GM12878 (cell line): ENCODE data around the gene ENG. TPM values are rescaled to one million over a fixed set of nuclear protein-coding genes. Genes with fewer than 3 reads are reported as not detected.

ENCODE experiments used
- ATAC-seq: fragments of 200-7000 bp; cut with Tn5 transposase; 3 replicates; pipeline ENCODE4 v1.9.1; 2020; ENCODE audit warnings: mild to moderate bottlenecking, moderate library complexity
- BruUV-seq: library from RNA; stranded (reverse); fragments of 400-500 nt; replicated peaks from 2 replicates; lab custom pipeline; 2021; lab: Mats Ljungman, UMichigan
- CTCF ChIA-PET: fragments of 300-600 bp; sonication (Branson Sonifier 250); formaldehyde crosslinking; extraction: SDS; loops from one replicate; lab custom pipeline; 2021; ENCODE audit warnings: inconsistent platforms; lab: Yijun Ruan, JAX
- POLR2A ChIA-PET: fragments of 350-600 bp; formaldehyde crosslinking; extraction: SDS; loops from one replicate; lab custom pipeline; 2021; ENCODE audit warnings: inconsistent platforms; lab: Charles Lee
- RAD21 ChIA-PET: fragments of 300-600 bp; sonication (Branson Sonifier 250); formaldehyde crosslinking; loops from one replicate; lab custom pipeline; 2023; ENCODE audit warnings: antibody characterized with exemption; ENCODE audit not compliant: unreplicated experiment; lab: Charles Lee
- SMC1A ChIA-PET: fragments of 300-600 bp; sonication (Branson Sonifier 250); formaldehyde crosslinking; loops from one replicate; lab custom pipeline; 2023; ENCODE audit not compliant: unreplicated experiment, uncharacterized antibody; lab: Charles Lee
- DNase-seq: peaks from one replicate; pipeline ENCODE4 v3.0.0-alpha.2; 2011; ENCODE audit warnings: low read depth, low spot score
- FAIRE-seq: peaks from 3 replicates; lab custom pipeline; 2011; peaks lifted over from hg19 to GRCh38; lab: Jason Lieb, UNC
- H2AFZ ChIP-seq: 2 replicates; pipeline ENCODE4 v1.6.0; 2011; ENCODE audit warnings: low read depth, low read length, control low read depth; ENCODE audit not compliant: control insufficient read depth
- H3K27ac ChIP-seq: 2 replicates; pipeline ENCODE4 v1.5.1; 2011; ENCODE audit warnings: control low read depth; ENCODE audit not compliant: control insufficient read depth, insufficient read depth
- H3K27me3 ChIP-seq, 2 experiments: replicated peaks in 1 of 2; 2 replicates each; pipeline versions ENCODE4 v1.6.0 to v1.6.1; 2011; ENCODE audit warnings: low read length in 1 of 2; ENCODE audit not compliant: control insufficient read depth in 2 of 2, insufficient read depth in 2 of 2
- H3K36me3 ChIP-seq, 2 experiments: 2 replicates each; pipeline ENCODE4 v1.5.1; 2011; ENCODE audit warnings: low read length in 1 of 2; ENCODE audit not compliant: control insufficient read depth in 2 of 2, insufficient read depth in 2 of 2
- H3K4me1 ChIP-seq: 2 replicates; pipeline ENCODE4 v1.6.1; 2011; ENCODE audit warnings: mild to moderate bottlenecking, low read length, moderate library complexity, mixed read lengths; ENCODE audit not compliant: control insufficient read depth, insufficient read depth
- H3K4me2 ChIP-seq: 2 replicates; pipeline ENCODE4 v1.6.0; 2011; ENCODE audit warnings: control low read depth; ENCODE audit not compliant: control insufficient read depth, insufficient read depth
- H3K4me3 ChIP-seq: fragments of 200-600 bp; sonication (generic); 2 replicates; pipeline ENCODE4 v1.5.1; 2016
- H3K79me2 ChIP-seq: 2 replicates; pipeline ENCODE4 v1.6.0; 2011; ENCODE audit warnings: low read length; ENCODE audit not compliant: control insufficient read depth, insufficient read depth
- H3K9ac ChIP-seq: 2 replicates; pipeline ENCODE4 v1.8.0; 2011; ENCODE audit warnings: low read length, control low read depth, mixed read lengths; ENCODE audit not compliant: control insufficient read depth, insufficient read depth
- H3K9me3 ChIP-seq: replicated peaks from 3 replicates; pipeline ENCODE4 v1.5.1; 2011; ENCODE audit warnings: mild to moderate bottlenecking, low read length; ENCODE audit not compliant: control insufficient read depth, insufficient read depth
- H4K20me1 ChIP-seq: 2 replicates; pipeline ENCODE4 v1.6.0; 2011; ENCODE audit not compliant: control insufficient read depth, insufficient read depth
- BMI1 ChIP-seq: fragments of 450-650 bp; IDR thresholded peaks from 2 replicates; pipeline ENCODE4 v1.6.1; 2016; ENCODE audit warnings: mild to moderate bottlenecking, moderate library complexity, borderline replicate concordance
- CREB1 ChIP-seq: IDR thresholded peaks from 2 replicates; pipeline ENCODE4 v1.6.1; 2012; ENCODE audit warnings: low read depth, mild to moderate bottlenecking, inconsistent platforms
- EED ChIP-seq: sonication (generic); IDR thresholded peaks from 2 replicates; pipeline ENCODE4 v1.6.1; 2016; ENCODE audit warnings: antibody characterized with exemption, low read depth
- ELK1 ChIP-seq: IDR thresholded peaks from 2 replicates; pipeline ENCODE4 v1.6.1; 2012; ENCODE audit warnings: low read depth, low read length, improper control_type of control experiment
- KAT2A ChIP-seq: conservative IDR thresholded peaks from 2 replicates; pipeline ENCODE4 v1.6.1; 2011; ENCODE audit warnings: low read depth, low read length; ENCODE audit not compliant: control insufficient read depth
- MEF2B ChIP-seq: fragments of 450-650 bp; IDR thresholded peaks from 2 replicates; pipeline ENCODE4 v1.6.1; 2018; ENCODE audit warnings: mild to moderate bottlenecking, moderate library complexity; ENCODE audit not compliant: partially characterized antibody, poor library complexity, severe bottlenecking
- NFYA ChIP-seq: IDR thresholded peaks from 2 replicates; pipeline ENCODE4 v1.6.1; 2011; ENCODE audit warnings: low read depth, mild to moderate bottlenecking, low read length, improper control_type of control experiment, borderline replicate concordance
- NR2F1 ChIP-seq: fragments of 450-650 bp; conservative IDR thresholded peaks from 2 replicates; pipeline ENCODE4 v1.6.1; 2017; ENCODE audit warnings: mild to moderate bottlenecking
- PAX5 ChIP-seq: IDR thresholded peaks from 2 replicates; pipeline ENCODE4 v1.6.1; 2011; ENCODE audit warnings: low read depth, low read length, borderline replicate concordance
- POU2F2 ChIP-seq: IDR thresholded peaks from 3 replicates; pipeline ENCODE4 v1.6.1; 2011; ENCODE audit warnings: low read depth, mild to moderate bottlenecking, low read length, borderline replicate concordance
- SPI1 ChIP-seq: IDR thresholded peaks from 2 replicates; pipeline ENCODE4 v1.6.1; 2011; ENCODE audit warnings: low read depth, mild to moderate bottlenecking, low read length, moderate library complexity, borderline replicate concordance; ENCODE audit not compliant: insufficient read depth
- YY1 ChIP-seq: IDR thresholded peaks from 2 replicates; pipeline ENCODE4 v1.6.1; 2011; ENCODE audit warnings: low read depth, mild to moderate bottlenecking, low read length
- ZNF384 ChIP-seq: IDR thresholded peaks from 2 replicates; pipeline ENCODE4 v1.6.1; 2012; ENCODE audit warnings: low read depth, mild to moderate bottlenecking, low read length, improper control_type of control experiment, borderline replicate concordance
- ZNF592 ChIP-seq: fragments of 450-650 bp; IDR thresholded peaks from 2 replicates; pipeline ENCODE4 v1.6.1; 2017; ENCODE audit warnings: mild to moderate bottlenecking, moderate library complexity
- WGBS: methylation state at CpG from one replicate; pipeline ENCODE4 v1.1.6; 2016; ENCODE audit warnings: low lambda C conversion rate; ENCODE audit not compliant: insufficient replicate concordance, insufficient coverage; ENCODE audit errors: missing lambda C conversion rate; 5-methylcytosine and 5-hydroxymethylcytosine counted together
- in situ Hi-C: fragments of 300-500 bp; cut with MboI; formaldehyde crosslinking; loops from 9 replicates; pipeline ENCODE4 v1.14.3; 2018; ENCODE audit warnings: mixed read lengths
- intact Hi-C: fragments of 100-400 bp; cut with micrococcal nuclease; formaldehyde crosslinking; loops from one replicate; pipeline ENCODE4 v1.14.2; 2022; ENCODE audit not compliant: unreplicated experiment
- polyA plus RNA-seq, 11 experiments: library from polyadenylated mRNA; depleted of rRNA in 4 of 11; unstranded in 6 of 11; stranded (reverse) in 5 of 11; fragments of >200 nt; fragmentation: Nextera tagmentation in 4 of 11; fragmentation: Illumina TruSeq in 1 of 11; extraction: Ambion mirVana in 4 of 11; extraction: Trizol in 1 of 11; gene quantifications; 1 replicate in 1 of 11; 2 replicates in 10 of 11; pipeline versions ENCODE4 v1.2.1 to v1.2.3, GENCODE V29; 2011 to 2016; ENCODE audit warnings: inconsistent platforms in 2 of 11, missing spikeins in 2 of 11, low read depth in 1 of 11
- total RNA-seq, 4 experiments: library from RNA; depleted of rRNA in 3 of 4; stranded (reverse); fragments of >200 nt in 3 of 4; fragmentation: Illumina TruSeq in 1 of 4; extraction: Trizol in 1 of 4; gene quantifications; 2 replicates each; pipeline versions ENCODE4 v1.2.1 to v1.2.3, GENCODE V29; 2013 to 2021

ENG gene
- total and polyA plus RNA-seq, 10 of the 15 experiments (the other 5 are each of a cell fraction or from before 2014, with no cell fraction given) = 0.14 to 10.1 (median 2.0) TPM

- Histone ChIP-seq H3K27ac (no peak overlapping the region), H3K9ac (no peak overlapping the region), H2AFZ (no peak overlapping the region; the same call in 1 of the 2 replicates), H3K27me3 (no peaks in the 10 kb centered on the region), H3K4me2 (peak overlapping the region; percentile 79), H3K9me3 (peaks cover 15% of the 10 kb centered on the region; the same call in 2 of the 3 replicates), H3K4me3 (peak overlapping the region; percentile 60; the same call in 1 of the 2 replicates), H4K20me1 (no peaks in the 10 kb centered on the region), H3K36me3 (peaks cover 11 to 13% of the 10 kb centered on the region in 2 experiments; a peak in 3 of 4 replicates), H3K4me1 (peaks cover 34% of the 10 kb centered on the region), H3K79me2 (peaks cover 5% of the 10 kb centered on the region)
- ATAC-seq (peak; percentile 63), DNase-seq (no peak), FAIRE-seq (no peak)
- in situ Hi-C loops = no loop called here
- ChIA-PET POLR2A (interaction anchor here (0.6 to 11.0 kb wide), 3 partner anchors 9 to 121 kb away, joined by 3 to 166 read pairs (median 3); partner anchors contain the start of gene ST6GALNAC4), SMC1A (interaction anchor here (0.7 to 1.2 kb wide), 2 partner anchors 23 to 86 kb away, joined by 3 read pairs; no protein-coding TSS in a partner anchor), RAD21 (interaction anchor here (0.6 to 10.1 kb wide), 5 partner anchors 9 to 162 kb away, joined by 3 to 92 read pairs (median 3); partner anchors contain the start of genes ST6GALNAC4 and TOR2A), CTCF (interaction anchor here (0.9 to 4.5 kb wide), 3 partner anchors 24 to 186 kb away, joined by 3 to 24 read pairs (median 5); partner anchors contain the start of gene TOR2A)
- TF ChIP-seq MEF2B = no peak
- no peak for TF ChIP-seq NFYA
- no peak for TF ChIP-seq POU2F2
- peak; percentile 18; the same call in 1 of the 2 replicates for TF ChIP-seq SPI1
- TF ChIP-seq EED = no peak
- TF ChIP-seq KAT2A = no peak
- no peak for TF ChIP-seq ZNF384
- no peak for TF ChIP-seq BMI1
- peak; percentile 56; the same call in 1 of the 2 replicates for TF ChIP-seq NR2F1
- TF ChIP-seq PAX5 = no peak
- no peak for TF ChIP-seq YY1
- no peak for TF ChIP-seq ZNF592
- no peak for TF ChIP-seq CREB1
- no peak for TF ChIP-seq ELK1
- WGBS = 18% methylated on average over 13 of the region's 19 CpGs
- intact Hi-C loops = no loop called here
- no TSS peak for BruUV-seq
Observed at GRCh38 chr9:127897193-127897692, 42.8 kb upstream of the ENG start.
